Peyer's patch (tissue), 4 donors: ENCODE measurements around the gene SUSD1.

Experiments used
- POLR2A ChIP-seq, 2 donors: fragments of 450-650 bp; IDR thresholded peaks; one replicate each; pipeline ENCODE4 v1.5.1; 2017; ENCODE audit warnings: antibody characterized with exemption in 2 of 2, mild to moderate bottlenecking in 2 of 2, moderate library complexity in 2 of 2
- TF ChIP-seq, protein P1 (sequence below), 6 experiments: fragments of 450-650 bp in 4 of 6; fragments of 200-600 bp in 2 of 6; sonication (generic) in 1 of 6; IDR thresholded peaks; one replicate each; pipeline ENCODE4 v1.5.1; 2017 to 2019; ENCODE audit warnings: antibody characterized with exemption in 6 of 6, mild to moderate bottlenecking in 3 of 6, moderate library complexity in 1 of 6

DNA sequence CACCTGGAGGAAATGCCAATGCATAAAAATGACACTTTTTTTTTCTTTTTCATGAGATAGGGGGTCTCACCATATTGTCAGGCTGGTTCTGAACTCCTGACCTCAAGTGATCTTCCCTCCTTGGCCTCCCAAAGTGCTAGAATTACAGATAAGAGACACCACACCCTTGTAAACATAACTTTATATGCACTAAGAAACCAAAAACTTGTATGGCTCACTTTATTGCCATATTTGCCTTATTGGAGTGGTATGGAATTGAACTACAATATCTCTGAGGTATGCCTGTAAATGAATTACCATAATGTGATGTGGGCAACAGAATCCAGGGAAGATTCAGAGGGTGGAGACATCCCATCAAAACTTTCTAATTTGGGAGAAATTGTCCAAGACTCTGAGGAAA, 164.6 kb downstream of the SUSD1 start:
- no peak for TF ChIP-seq POLR2A (IDR thresholded peaks at IDR 0.05)
- TF ChIP-seq, protein P1, sequence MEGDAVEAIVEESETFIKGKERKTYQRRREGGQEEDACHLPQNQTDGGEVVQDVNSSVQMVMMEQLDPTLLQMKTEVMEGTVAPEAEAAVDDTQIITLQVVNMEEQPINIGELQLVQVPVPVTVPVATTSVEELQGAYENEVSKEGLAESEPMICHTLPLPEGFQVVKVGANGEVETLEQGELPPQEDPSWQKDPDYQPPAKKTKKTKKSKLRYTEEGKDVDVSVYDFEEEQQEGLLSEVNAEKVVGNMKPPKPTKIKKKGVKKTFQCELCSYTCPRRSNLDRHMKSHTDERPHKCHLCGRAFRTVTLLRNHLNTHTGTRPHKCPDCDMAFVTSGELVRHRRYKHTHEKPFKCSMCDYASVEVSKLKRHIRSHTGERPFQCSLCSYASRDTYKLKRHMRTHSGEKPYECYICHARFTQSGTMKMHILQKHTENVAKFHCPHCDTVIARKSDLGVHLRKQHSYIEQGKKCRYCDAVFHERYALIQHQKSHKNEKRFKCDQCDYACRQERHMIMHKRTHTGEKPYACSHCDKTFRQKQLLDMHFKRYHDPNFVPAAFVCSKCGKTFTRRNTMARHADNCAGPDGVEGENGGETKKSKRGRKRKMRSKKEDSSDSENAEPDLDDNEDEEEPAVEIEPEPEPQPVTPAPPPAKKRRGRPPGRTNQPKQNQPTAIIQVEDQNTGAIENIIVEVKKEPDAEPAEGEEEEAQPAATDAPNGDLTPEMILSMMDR (IDR thresholded peaks at IDR 0.05), result no peak
